ENCODE data around the gene ZSWIM4. TPM values are rescaled to one million over a fixed set of nuclear protein-coding genes. Genes with fewer than 3 reads are reported as not detected.
"Not testable (repeated sequence)": the region's sequence is repeated elsewhere in the genome, so short reads cannot be mapped to it uniquely, and the experiment has no call there.

The ZSWIM4 gene
- total and polyA plus RNA-seq, 8 donors, result 5.5 to 14.3 (median 7.7) TPM

DNA sequence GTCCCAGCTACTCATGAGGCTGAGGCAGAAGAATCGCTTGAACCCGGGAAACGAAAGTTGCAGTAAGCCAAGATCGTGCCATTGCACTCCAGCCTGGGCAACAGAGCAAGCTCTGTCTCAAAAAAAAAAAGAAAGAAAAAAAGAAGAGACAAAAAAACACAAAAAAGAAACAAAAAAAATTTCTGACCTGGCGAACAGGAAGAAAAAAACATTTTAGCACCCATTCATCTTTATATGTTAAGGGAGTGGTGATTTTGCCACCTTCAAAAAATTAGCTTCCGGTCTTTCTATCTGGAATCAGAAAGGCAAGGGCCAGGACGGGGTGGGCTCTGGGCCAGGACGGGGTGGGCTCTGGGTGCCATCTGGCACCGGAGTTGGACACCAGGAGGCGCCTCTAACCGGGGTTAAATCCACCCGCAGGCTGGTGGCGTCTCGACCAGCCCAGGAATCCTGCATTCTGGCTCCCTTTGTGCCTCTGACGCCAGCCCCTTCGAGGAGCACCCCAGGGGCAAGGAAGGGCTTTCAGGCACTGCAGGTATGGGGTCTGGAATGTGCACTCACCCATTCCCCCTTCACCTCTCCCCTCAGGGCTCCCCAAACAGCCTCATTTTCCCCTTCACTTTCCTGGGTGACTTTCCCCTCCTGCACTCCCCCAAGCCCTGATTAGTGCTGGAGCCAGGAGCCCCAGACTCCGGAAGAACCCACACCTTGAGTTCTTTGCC is 10.4 kb upstream of the ZSWIM4 start:
- H3K27me3 ChIP-seq, result no peaks in the 10 kb centered on the region
- H3K4me3 ChIP-seq, result no peak overlapping the region
- H3K36me3 ChIP-seq, result no peaks in the 10 kb centered on the region
- TF ChIP-seq, protein P1, sequence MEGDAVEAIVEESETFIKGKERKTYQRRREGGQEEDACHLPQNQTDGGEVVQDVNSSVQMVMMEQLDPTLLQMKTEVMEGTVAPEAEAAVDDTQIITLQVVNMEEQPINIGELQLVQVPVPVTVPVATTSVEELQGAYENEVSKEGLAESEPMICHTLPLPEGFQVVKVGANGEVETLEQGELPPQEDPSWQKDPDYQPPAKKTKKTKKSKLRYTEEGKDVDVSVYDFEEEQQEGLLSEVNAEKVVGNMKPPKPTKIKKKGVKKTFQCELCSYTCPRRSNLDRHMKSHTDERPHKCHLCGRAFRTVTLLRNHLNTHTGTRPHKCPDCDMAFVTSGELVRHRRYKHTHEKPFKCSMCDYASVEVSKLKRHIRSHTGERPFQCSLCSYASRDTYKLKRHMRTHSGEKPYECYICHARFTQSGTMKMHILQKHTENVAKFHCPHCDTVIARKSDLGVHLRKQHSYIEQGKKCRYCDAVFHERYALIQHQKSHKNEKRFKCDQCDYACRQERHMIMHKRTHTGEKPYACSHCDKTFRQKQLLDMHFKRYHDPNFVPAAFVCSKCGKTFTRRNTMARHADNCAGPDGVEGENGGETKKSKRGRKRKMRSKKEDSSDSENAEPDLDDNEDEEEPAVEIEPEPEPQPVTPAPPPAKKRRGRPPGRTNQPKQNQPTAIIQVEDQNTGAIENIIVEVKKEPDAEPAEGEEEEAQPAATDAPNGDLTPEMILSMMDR (IDR thresholded peaks at IDR 0.05), result peak; percentile 61 to 76
- peak overlapping the region in 1 of 2 donors; percentile 11 for H3K27ac ChIP-seq
- no peaks in the 10 kb centered on the region for H3K9me3 ChIP-seq
- H3K4me1 ChIP-seq, result peaks cover 13 to 69% of the 10 kb centered on the region in 2 donors
- intact Hi-C loops (cut with DNase I), result loop anchor here in 1 of 2 donors (5.0 kb wide), 1 partner anchor 77 kb away; no protein-coding TSS in a partner anchor
- peak; percentile 73 for ATAC-seq
- DNase-seq, result peak in 3 of 4 donors; percentile 74 to 92 (median 79)

DNA sequence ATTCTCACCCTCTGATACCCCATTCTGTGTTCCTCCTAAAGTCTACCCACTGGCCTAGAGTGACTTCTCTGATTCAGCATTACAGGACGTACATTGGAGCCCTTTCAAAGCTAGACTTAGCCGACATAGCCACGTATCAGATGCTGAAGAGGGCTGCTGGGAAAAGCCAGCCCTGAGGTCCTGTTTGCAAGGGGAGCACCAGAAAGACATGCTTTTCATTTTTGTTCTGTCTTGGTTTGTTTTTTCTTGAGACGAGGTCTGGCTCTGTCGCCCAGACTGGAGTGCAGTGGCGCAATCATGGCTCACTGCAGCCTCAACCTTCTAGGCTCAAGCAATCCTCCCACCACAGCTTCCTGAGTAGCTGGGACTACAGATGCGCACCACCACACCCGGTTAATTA is 6.3 kb upstream of the ZSWIM4 start:
- no peak overlapping the region for H3K4me3 ChIP-seq
- TF ChIP-seq, protein P1 (IDR thresholded peaks at IDR 0.05), result no peak
- peak overlapping the region; percentile 80 to 88 for H3K27ac ChIP-seq
- ATAC-seq (peak; percentile 10), DNase-seq (no peak)
- peaks cover 10 to 60% of the 10 kb centered on the region in 2 donors for H3K4me1 ChIP-seq
- H3K36me3 ChIP-seq, result no peaks in the 10 kb centered on the region
- intact Hi-C loops (cut with DNase I), result no loop called here
- no peaks in the 10 kb centered on the region for H3K9me3 ChIP-seq
- no peaks in the 10 kb centered on the region for H3K27me3 ChIP-seq

DNA sequence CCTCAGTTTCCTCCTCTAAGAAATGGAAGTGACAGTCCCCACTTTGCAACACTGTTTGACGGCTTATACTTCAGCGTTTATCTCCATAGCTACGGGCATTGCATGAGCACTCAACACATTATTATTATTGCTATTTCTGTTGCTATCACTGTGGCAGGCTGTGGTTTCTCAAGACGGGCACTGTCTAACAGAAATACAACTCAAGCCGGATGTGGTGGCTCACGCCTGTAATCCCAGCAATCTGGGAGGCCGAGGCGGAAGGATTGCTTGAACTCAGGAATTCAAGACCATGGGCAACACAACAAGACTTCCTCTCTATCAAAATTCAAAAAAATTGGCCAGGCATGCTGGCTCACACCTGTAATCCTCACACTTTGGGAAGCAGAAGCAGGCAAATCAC is 4.9 kb upstream of the ZSWIM4 start:
- Histone ChIP-seq H3K27me3 (no peaks in the 10 kb centered on the region), H3K4me1 (peaks cover 10 to 59% of the 10 kb centered on the region in 2 donors), H3K9me3 (no peaks in the 10 kb centered on the region), H3K4me3 (no peak overlapping the region), H3K27ac (peak overlapping the region in 1 of 2 donors; percentile 88), H3K36me3 (no peaks in the 10 kb centered on the region)
- ATAC-seq (no peak), DNase-seq (no peak)
- intact Hi-C loops (cut with DNase I), result no loop called here
- TF ChIP-seq, protein P1 (IDR thresholded peaks at IDR 0.05), result no peak

DNA sequence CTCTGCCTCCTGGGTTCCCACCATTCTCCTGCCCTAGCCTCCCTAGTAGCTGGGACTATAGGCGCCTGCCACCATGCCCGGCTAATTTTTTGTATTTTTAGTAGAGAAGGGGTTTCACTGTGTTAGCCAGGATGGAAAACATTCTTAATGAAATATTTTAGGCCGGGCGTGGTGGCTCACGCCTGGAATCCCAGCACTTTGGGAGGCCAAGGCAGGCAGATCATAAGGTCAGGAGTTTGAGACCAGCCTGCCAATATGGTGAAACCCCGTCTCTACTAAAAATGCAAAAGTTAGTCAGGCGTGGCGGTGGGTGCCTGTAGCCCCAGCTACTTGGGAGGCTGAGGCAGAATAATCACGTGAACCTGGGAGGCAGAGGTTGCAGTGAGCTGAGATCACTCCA is 1.9 kb upstream of the ZSWIM4 start:
- H3K27me3 ChIP-seq; H3K9me3 ChIP-seq; intact Hi-C loops (cut with DNase I); H3K4me3 ChIP-seq; DNase-seq; ATAC-seq; H3K36me3 ChIP-seq: not testable (repeated sequence)
- Histone ChIP-seq H3K4me1 (peaks cover 25 to 61% of the 10 kb centered on the region in 2 donors), H3K27ac (peak overlapping the region in 1 of 2 donors; percentile 85)

DNA sequence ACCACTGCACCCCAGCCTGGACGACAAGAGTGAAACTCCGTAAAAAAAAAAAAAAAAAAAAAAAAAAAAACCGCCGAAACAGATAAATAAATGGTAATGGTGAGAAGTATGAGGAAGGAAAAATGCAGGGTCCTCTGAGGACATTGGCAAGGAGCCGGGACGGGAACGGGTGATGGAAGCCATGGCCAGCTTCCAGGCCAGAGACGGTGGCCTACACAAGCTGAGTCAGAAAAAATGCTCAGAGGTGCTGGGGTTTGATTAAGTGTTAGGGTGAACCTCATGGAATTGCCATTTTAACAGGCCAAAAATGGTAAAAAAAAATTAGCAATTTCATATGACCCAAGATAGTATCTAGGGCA is 866 bp upstream of the ZSWIM4 start:
- DNase-seq (peak in 3 of 4 donors; percentile 80 to 95 (median 89)), ATAC-seq (peak; percentile 14)
- intact Hi-C loops (cut with DNase I), result no loop called here

More for the DNA sequence above, 866 bp upstream of the ZSWIM4 start:
- Histone ChIP-seq H3K9me3 (no peaks in the 10 kb centered on the region), H3K36me3 (no peaks in the 10 kb centered on the region), H3K27me3 (no peaks in the 10 kb centered on the region), H3K4me3 (peak overlapping the region; percentile 57 to 67), H3K27ac (peak overlapping the region; percentile 85 to 88), H3K4me1 (peaks cover 16 to 51% of the 10 kb centered on the region in 2 donors)
- TF ChIP-seq, protein P1 (IDR thresholded peaks at IDR 0.05), result no peak

Data from left lung (tissue), 10 donors.